GM18519 (cell line): ENCODE results near the gene PRDM16.

ENCODE experiments used
- ATAC-seq: cut with Tn5 transposase; IDR thresholded peaks from one replicate; pipeline ENCODE4 v1.9.1; 2021; ENCODE audit warnings: mild to moderate bottlenecking, moderate library complexity; ENCODE audit not compliant: unreplicated experiment, low FRiP score

The PRDM16 gene

DNA sequence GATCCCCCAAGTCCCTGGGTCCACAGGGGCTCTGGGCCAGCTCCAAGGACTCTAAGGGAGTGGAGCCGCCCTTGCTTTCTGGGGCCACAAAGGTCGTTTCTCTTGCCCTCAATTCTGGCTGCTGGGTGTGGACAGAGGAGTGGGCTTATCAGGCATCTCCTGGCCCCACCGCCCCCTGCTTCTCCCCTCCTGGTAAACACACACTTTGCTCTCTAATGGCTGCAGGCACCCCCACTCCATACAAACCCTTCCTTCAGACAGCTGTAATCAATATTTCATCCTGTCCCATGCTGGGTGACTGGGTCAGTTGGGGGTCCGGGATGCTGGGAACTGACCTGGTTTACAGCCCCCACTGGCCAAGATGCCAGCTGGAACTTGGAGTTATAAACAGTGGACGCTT, 67.5 kb downstream of the PRDM16 start:
- ATAC-seq: no peak

DNA sequence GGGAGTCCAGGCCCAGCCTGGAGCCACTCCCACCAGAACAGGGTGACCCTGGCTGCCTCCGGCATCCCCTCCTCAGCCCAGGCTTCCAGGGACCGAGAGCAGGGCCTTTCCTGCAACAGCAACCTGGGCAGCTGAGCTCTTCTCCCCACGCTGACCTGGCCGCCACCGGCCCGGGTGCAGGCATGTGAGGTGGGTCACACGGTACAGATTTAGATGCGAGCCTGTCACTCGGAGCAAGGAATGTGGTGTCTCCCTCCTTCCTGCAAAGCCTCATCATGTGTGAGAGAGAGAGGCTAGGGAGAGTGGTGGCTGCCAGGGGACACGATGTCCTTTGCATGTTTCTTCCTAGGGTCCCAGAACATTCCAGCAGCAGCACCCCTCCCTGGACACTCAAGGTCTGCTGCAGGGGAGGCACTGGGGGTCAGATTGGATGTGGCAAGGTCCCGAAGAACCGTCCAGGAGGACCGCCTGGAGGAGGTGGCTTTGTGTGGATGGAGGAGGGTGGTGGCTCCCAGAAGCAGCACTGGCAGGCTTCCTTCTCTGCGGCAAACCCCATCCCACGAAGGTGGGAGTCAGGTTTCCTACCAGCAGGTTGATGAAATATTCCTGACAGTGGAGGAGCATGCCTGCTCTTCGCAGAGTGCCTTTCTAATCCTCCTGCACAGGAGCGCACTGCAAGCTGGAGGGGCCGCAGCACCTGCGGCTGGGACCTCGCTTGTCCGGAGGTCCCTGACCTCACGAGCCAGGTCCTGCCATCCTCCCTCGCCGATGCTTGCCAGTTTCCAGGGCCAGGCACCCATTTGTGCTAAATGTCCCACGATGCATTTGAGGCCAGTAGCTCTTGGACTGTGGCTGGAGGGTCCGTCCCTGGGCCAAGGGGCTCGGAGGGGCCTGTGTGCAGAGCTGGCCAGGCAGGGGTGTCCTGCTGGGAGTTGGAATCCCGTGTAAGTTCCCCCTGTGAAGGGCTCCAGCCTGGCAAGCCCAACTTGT, 68.4 kb downstream of the PRDM16 start:
- no peak for ATAC-seq

DNA sequence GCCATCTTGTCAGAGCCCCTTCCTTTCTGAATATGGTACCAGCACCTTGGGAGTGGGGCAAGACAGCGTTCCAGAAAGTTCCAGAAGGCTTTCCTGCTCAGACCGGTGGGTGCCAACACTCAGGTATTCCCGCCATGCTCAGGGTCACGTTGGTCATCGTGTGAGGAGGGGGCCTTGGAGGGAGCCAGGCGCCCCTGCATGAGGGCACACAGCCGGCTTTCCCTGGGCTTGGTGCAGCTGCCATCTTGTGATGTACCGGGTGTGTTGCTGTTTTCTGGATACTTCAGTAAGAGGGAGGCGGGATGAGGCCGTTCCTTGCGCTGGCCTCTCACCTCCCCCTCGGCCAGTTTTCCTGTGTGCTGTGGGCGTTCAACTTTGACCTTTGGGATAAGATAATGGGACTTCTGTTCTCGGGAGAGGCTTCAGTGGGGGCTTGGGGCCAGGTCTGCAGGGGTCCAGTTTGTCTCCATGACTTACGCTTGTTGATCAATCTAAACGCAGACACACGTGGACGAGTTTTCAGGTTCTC, 69.7 kb downstream of the PRDM16 start:
- no peak for ATAC-seq

DNA sequence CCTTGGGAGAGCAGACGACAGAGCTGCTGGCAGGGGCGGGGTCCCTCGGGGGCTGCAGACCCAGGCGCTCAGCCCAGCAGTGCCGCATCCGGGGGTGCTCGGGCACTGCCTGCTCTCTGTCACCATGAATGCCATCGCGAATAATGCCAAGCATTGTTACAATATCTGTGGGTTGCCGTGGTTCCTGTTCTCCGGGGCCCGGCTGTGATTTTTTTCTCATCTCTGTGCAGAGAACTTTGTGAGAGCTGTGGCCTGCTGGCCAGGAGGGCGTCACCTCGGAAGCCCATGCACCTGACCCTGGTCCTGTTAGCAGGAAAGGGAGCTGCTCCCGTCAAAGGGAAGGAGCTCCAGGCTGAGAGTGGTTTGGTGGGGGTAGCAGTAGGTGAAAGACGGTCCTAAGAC, 70.4 kb downstream of the PRDM16 start:
- ATAC-seq: no peak

DNA sequence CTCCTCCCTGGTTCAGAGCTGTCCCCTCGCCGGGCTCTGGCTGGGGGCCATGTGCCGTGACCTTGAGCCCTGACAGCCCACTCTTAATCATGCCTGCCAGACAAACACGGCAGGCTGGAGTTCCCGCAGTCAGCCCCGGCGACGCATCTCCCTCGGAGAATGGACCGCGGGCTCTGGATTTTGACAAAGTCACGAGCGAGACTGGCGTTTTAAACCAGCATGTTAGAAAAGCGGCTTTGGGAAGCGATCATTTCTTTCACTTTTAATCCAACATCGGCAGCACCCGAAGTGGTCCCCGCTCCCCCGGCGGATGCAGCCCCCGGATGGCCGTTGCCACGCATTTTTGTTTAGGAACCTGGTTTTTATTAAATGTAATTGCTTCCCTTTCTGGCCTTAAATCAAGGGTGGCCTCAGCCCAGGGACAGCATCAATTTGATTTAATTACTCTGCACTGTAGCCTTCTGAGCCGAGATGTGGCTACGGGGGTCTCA, 70.9 kb downstream of the PRDM16 start:
- ATAC-seq: no peak

DNA sequence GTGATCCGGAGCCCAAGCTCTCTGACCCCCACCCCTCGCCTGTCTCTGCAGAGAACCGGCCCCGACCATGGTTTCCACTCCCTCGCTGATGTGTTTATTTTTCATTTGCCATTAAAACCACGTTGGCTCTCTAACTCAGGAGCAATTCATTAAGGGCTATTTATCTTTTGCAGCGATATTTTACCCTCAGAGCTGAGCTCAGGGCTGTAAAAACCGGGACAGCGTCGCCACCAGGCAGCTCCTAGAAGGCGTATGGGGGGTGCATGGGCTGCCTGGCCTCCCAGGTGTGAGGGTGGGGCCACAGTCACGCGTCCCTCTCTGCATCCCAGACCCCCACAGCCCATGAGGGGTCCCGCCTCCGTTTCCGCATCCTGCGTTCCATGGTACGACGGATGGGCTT, 71.4 kb downstream of the PRDM16 start:
- no peak for ATAC-seq

DNA sequence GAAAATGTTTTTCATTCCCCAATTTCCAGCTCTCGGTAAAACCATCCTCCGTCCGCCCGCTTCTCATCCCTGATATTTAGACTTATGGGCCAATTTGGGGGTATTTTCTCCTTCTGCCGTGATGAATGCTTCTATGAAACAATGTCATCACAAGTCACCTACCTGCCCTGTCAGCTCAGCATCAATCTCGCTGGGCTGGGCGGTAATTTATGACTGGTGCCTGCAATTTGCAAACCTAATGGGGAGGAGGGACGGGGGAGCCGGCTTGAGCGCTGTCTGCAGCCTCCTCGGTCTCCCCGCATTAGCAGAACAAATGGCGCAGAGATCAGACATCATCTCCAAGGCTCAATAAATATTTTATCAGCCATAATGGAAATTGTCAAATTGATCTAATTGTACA, 72.1 kb downstream of the PRDM16 start:
- ATAC-seq: no peak

DNA sequence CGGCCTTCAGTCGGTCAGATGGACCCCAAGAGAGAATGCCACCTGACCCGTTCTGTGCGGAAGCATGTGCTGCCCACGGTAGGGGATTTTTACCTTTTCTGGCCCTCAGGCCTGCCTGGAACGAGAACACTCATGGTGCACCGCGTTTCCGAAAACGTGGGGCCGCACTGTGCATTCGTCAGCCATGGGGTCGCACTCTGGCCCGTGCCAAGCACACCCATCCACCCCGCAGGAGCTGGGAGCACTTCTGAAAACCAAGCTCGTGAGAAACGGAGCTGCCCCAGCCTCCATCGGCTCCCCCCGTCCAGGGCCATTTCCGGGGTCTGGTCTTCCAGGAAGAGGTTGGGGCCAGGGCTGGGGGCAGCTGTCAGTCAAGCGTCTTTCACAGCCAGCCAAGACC, 72.8 kb downstream of the PRDM16 start:
- ATAC-seq: no peak

DNA sequence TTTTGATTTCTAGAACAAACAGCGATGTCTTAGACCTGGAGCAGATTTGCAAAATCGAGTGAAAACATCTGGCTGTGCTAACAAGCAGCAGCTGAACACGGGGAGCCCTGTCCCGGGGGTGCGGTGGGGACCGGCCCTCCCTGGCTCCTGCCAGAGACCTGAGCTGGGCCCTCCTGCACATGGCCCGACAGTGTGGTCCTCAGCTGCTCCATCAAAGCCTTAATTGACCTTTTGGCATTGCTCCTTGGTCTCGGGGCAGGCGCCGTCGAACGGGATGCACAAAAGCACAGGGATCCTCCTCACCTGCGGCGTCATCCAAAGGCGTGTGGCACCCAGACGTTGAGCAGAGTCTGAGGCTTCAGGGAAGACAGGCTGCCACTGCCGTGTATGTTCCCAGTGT, 73.2 kb downstream of the PRDM16 start:
- no peak for ATAC-seq

DNA sequence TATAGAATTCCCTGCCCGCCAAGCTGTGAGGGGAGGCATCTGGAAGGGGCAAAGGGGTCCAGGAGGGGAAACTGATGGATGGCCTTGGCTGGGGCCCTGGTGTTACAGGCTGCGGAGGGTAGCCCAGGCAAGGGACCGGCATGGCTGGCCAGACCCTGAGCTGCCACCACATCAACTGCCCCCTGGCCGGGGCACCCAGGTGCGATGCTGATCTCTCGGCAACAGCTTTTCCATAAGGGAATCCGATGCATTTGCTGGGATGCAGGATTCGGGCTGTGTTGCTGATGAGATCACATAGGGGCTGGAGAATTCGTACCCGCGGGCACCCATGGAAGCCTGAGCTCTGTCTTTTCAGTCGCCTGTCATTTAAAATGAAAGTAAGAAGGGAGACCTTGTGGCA, 73.7 kb downstream of the PRDM16 start:
- ATAC-seq: no peak

DNA sequence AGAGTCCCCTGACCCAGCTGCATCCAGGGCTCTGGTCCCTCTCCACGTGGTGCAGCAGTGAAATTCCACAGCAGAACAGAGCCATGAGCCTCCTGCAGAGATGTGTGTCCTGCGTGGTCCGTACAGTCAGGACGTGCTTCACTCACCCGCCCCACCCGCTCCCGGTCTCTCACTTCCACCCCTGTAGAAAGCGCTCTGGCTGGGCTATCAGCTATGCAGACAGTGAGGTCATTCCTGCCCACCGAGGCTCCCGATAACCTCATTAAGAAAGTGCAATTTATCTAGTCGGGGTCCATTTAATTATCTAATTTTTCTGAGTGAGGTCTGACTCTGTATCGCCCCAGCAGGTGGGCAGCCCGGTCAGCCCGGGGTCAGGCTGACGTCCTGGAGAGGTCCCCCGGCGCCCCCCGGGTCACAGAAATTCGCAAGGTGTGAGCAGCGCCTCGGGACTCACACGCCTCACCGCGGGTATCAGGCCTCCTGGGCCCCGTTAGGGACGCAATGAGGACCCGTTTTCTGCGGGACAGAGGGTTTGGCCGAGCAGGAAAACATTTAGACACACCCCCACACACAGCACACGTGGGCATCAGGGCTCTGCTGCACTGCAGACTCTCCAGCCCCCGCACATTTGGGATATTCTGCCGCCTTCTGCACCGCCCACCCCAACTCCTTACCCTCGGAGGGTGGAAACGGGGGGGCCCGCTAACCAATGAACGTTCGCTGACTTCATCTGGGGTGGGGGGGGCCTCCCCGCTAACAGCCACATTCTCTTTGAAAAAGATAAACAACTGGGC, 76.7 kb downstream of the PRDM16 start:
- no peak for ATAC-seq

DNA sequence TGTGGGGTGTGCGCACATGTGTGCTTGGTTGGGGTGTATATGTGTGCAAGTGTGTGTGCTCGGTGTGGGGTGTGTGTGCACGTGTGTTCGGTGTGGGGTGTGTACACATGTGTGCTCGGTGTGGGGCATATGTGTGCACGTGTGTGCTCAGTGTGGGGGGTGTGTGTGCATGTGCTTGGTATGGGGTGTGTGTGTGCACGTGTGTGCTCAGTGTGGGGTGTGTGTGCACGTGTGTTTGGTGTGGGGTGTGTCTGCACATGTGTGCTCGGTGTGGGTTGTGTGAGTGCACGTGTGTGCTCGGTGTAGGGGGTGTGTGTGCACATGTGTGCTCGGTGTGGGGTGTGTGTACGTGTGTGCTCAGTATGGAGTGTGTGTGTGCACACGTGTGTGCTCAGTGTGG, 77.5 kb downstream of the PRDM16 start:
- ATAC-seq: no peak

DNA sequence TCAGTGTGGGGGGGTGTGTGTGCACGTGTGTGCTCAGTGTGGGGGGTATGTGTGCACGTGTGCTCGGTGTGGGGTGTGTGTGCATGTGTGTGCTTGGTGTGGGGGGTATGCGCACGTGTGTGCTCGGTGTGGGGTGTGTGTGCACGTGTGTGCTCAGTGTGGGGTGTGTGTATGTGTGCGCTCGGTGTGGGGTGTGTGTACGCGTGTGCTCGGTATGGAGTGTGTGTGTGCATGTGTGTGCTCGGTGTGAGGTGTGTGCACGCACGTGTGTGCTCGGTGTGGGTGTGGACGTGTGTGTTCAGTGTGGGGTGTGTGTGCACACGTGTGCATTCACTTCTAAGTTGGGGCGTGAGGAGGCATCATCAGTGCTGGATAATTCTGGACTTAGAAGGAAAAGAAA, 77.9 kb downstream of the PRDM16 start:
- ATAC-seq: no peak

DNA sequence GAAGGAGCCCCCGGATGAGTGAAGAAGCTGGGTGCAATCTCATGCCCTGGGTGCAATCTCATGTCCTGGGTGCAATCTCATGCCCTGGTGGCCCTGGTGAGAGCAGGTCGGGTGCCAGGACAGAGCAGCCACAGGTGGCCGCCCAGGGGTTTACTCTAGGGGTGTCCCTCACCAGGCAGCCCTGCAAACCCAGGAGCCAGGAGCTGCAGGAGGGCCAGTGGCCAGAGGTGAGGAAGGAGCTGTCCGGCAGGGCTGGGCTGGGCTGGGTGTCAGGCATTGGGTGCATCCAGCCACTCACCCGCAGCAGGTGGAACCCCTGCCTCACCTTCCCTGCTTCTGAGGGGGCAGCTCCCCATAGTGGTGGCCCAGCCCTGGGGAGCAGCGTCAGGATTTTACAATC, 79.2 kb downstream of the PRDM16 start:
- ATAC-seq: no peak

DNA sequence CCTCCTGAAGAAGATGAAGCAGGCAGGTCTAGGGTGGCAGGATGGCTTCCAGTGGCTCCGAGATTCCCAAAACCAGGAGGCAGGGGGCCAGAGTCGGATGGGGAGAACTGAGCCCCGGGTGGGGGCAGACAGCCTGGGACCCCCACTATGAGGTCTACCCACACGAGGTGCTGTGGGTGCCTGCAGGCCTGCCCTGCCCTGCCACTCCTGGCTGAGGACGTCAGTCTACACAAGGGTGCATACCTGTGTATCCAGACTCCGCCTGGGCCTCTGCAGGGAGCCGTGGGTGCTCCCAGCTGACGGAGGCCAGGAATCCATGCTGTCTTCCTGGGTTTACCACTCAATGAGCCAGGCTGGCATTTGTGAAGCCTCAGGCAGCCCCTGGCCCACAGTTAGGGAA, 80.3 kb downstream of the PRDM16 start:
- no peak for ATAC-seq

DNA sequence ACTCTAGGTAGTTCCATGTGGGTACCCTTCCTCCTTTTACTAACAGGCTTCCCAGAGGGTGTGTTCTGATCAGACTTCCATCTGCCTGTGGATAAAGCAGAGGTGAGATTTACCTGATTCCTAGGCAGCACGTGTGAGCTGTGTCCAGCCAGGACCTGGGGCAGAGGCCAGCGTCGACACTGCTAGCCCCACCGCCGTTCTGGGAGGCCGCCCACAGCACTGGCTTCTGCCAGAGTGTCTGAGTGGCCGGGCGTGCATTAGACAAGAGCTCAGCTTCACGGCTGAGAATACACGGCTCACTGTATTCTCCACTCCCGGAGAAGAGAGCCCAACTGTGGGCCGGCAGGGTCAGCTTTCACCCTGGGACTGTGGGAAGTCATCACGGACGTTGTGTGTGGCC, 82.5 kb downstream of the PRDM16 start:
- ATAC-seq: no peak

DNA sequence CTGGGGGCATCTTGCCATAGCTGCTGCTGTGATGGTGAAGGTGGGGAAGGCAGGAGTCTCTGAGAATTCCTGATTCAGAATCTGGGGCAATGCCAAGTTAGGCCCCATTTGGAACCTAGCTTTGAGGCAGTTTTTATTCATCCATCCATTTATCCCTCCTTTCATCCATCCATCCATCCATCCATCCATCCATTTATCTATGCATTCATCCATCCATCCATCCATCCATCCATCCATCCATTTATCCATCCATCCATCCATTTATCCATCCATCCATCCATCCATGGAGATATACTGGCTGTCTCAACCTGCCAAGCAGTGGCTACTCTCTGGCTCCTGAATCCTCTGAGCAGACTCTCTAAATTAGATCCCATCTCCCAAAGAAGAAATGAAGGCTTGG, 83.1 kb downstream of the PRDM16 start:
- no peak for ATAC-seq

DNA sequence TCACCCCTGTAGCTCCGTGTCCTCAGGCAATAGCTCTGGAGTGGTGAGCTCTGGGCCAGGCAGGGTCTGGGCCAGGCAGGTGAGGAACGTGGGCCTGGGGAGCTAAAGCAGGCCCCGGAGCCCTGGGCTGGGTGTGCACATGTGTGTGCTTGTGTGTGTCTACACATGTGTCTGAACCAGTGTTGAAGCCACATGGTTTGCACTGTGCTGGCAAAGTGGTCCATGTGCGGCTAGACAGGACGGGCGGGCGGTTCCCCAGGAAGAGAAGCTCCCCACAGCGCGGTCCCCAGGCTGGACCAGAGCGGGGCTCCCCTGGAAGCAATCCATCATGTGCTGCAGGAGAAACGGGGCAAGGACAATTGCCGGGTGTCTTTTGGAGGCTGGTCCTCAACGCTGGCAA, 84.2 kb downstream of the PRDM16 start:
- ATAC-seq: no peak

DNA sequence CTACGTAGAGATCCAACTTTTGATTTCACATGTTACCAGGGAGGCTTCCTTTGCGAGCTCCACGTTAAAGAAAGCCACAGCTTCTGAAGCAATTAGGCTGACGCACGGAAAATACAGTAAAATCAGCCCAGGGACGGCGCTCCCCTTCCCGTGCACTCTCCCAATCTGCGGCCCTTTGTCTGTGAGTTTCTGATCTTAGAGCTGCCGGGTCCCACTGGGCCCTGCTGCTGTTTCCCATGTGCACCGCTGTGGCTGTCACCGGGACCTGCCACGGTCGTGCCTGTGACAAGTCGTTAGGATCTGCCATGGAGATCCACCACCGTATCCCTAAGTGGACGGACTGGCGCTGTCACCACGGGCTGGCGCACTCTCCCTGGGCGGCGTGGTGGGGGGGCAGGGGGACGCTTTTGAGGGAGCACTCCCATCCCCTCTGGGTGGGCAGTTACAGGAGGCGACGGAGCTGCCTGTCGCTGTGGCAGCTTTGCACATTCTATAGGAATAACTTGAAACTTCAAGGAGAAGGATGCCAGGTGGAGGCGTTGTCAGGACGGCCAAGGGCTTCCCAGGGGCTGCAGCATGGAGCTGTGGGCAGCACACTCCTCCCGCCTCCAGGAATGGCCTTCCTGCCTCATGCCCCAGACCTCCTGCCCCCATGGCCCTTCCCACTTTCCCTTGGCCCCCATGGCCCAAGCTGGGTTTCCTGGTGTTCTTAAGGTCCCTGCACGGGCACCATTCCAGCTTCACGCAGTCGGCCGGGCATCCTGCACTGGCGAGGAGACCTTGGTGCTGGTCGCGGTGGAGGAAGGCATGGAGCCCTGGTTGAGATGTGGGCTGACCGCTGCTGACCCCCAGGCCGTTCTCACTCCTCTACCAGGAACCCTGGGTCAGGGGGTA, 85.1 kb downstream of the PRDM16 start:
- no peak for ATAC-seq
